ENCODE results near the gene OPCML. TPM values are rescaled to one million over a fixed set of nuclear protein-coding genes. Genes with fewer than 3 reads are reported as not detected.

OPCML gene
- total RNA-seq, 1 donor from 2014 or later: 1.2 TPM

DNA sequence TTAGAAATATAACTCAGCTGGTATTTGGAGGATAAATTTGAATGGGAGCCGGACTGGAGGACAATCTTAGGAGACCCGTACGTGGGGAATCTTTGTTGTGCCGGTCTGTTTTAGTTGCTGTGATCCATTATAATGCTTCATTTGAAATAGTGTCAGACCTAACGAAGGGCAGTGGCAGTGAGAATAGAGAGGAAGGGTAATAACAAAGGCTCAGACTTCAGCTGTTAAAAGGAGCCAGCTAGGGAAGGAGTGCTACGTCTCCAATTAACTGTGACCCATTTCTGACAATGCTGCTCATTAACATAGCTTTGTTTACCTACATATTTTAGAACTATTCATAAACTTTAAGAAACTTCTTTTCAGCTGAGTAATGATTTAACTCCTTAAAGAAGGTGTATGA, 246.9 kb downstream of the OPCML start:
- H3K27ac Mint-ChIP-seq (ENCODE audit: unreplicated experiment): peak overlapping the region; percentile 53
- TF ChIP-seq, protein P1, sequence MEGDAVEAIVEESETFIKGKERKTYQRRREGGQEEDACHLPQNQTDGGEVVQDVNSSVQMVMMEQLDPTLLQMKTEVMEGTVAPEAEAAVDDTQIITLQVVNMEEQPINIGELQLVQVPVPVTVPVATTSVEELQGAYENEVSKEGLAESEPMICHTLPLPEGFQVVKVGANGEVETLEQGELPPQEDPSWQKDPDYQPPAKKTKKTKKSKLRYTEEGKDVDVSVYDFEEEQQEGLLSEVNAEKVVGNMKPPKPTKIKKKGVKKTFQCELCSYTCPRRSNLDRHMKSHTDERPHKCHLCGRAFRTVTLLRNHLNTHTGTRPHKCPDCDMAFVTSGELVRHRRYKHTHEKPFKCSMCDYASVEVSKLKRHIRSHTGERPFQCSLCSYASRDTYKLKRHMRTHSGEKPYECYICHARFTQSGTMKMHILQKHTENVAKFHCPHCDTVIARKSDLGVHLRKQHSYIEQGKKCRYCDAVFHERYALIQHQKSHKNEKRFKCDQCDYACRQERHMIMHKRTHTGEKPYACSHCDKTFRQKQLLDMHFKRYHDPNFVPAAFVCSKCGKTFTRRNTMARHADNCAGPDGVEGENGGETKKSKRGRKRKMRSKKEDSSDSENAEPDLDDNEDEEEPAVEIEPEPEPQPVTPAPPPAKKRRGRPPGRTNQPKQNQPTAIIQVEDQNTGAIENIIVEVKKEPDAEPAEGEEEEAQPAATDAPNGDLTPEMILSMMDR (conservative IDR thresholded peaks at IDR 0.05): no peak
- no peaks in the 10 kb centered on the region for H3K27me3 Mint-ChIP-seq (ENCODE audit: low read depth)

DNA sequence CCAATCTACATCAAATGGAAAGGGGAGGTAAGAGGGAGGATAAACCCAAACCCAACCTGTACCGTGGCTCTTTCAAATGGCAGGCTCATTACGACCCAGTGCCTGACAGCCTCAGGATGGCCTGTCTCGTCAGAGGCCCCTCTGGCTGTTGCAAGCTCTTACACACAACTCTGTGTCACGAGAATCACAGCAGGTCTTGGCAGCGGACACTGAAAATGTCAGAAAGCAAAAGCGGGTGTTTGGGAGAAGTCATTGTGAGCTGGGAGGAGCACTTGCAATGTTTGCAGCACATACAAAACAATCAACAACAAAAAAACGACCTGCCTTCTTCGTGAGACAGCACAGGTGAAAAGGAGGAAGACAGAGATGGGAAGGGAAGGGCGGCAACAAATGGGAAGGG, 248.1 kb downstream of the OPCML start:
- H3K27ac Mint-ChIP-seq (ENCODE audit: unreplicated experiment): no peak overlapping the region
- no peak overlapping the region for H3K4me3 Mint-ChIP-seq
- TF ChIP-seq, protein P1 (conservative IDR thresholded peaks at IDR 0.05): no peak
- DNase-seq (ENCODE audit: low read depth, low spot score): no peak
- H3K4me1 Mint-ChIP-seq: peaks cover 14% of the 10 kb centered on the region
- H3K36me3 Mint-ChIP-seq (ENCODE audit: low read depth): no peaks in the 10 kb centered on the region
- H3K9me3 Mint-ChIP-seq: peaks cover 5% of the 10 kb centered on the region
- no peaks in the 10 kb centered on the region for H3K27me3 Mint-ChIP-seq (ENCODE audit: low read depth)

More for the DNA sequence above, 246.9 kb downstream of the OPCML start:
- no peaks in the 10 kb centered on the region for H3K36me3 Mint-ChIP-seq (ENCODE audit: low read depth)
- no peak for DNase-seq (ENCODE audit: low read depth, low spot score)
- no peak overlapping the region for H3K4me3 Mint-ChIP-seq
- peaks cover 14% of the 10 kb centered on the region for H3K4me1 Mint-ChIP-seq
- peaks cover 5% of the 10 kb centered on the region for H3K9me3 Mint-ChIP-seq

DNA sequence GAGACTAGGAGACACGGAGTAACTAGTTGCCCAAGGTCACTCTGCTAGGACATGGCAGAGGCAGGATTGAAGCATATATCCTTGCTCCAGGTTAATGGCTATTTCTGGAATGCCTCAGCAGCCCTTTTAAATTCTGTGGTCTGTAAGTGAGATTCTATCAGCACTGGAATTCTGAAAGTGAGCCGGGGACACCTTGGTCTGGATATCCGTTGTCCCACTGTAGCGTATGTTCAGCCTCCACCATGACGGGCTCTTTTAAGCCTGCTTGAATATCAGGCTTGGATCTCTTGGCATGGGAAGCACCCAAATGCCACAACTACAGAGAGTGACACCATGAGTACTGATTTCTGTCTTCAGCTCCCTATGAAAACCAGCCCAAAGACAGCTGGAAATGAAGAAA, 254.4 kb downstream of the OPCML start:
- H3K36me3 Mint-ChIP-seq (ENCODE audit: low read depth): no peaks in the 10 kb centered on the region
- H3K9me3 Mint-ChIP-seq: peaks cover 2% of the 10 kb centered on the region
- no peak overlapping the region for H3K27ac Mint-ChIP-seq (ENCODE audit: unreplicated experiment)
- H3K4me1 Mint-ChIP-seq: no peaks in the 10 kb centered on the region
- DNase-seq (ENCODE audit: low read depth, low spot score): no peak
- no peak overlapping the region for H3K4me3 Mint-ChIP-seq
- H3K27me3 Mint-ChIP-seq (ENCODE audit: low read depth): no peaks in the 10 kb centered on the region
- TF ChIP-seq, protein P1 (conservative IDR thresholded peaks at IDR 0.05): no peak

DNA sequence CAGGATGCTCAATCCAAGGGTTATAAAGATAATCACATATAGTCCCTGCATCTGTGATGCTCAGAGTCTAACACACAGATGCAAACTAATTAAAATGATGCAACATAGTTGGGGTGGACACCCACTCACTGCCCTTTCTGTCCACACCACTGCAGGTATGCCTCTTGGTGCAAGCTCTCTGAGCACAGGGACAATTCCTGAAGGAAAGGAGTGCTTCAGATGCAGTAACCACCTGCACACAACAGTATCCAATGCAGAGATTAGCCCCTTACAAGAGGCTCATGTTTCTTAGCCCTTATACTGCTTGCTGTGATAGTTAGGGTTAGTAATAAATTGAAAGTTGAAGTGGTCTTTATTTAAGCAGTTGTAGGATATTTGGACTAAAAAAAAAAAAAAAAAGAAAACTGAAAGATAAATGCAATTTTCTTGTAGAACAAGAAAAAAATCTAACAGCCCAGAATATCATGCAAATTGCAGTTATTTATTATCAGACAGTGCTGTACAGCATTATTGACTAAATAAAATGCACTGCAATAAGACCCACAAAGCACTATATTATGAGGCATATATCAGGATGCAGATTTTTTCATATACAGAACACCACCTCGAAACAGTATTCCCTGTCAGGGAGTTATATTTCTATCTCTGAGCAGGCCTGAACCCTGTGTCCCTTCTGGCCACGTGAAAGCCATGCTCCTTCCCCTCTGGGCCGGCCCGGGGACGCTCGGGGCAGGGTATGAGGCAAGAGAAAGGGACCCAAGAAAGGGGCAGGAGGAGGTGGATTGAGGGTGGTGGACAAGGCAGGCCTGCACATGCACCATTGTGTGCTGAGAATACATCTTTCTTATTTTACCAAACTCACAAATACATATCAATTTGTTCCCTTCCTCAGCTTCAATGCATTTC, 260.2 kb downstream of the OPCML start:
- Mint-ChIP-seq H3K27me3 (ENCODE audit: low read depth) (no peaks in the 10 kb centered on the region), H3K36me3 (ENCODE audit: low read depth) (no peaks in the 10 kb centered on the region), H3K9me3 (no peaks in the 10 kb centered on the region), H3K4me3 (no peak overlapping the region), H3K4me1 (no peaks in the 10 kb centered on the region), H3K27ac (ENCODE audit: unreplicated experiment) (no peak overlapping the region)
- TF ChIP-seq, protein P1 (conservative IDR thresholded peaks at IDR 0.05): no peak
- DNase-seq (ENCODE audit: low read depth, low spot score): no peak

DNA sequence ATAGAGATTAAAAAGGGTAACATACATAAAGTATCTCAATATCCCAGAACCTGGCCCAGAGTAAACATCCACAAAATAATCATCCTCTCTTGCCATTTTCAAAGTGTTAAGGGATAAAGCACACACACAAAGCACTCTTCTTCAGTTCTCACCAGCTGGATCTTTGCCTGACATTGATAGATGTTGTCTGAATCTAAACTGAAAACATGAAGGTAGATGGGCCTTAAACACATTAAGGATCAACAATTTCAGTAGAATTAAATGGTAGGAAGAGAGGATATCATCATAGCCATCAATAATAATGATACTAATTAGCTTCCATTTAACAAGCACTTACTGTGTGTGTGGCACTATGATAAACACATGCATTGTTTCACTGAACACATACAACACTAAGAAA, 261.1 kb downstream of the OPCML start:
- H3K4me3 Mint-ChIP-seq: no peak overlapping the region

More for the DNA sequence above, 261.1 kb downstream of the OPCML start:
- H3K9me3 Mint-ChIP-seq: no peaks in the 10 kb centered on the region
- H3K36me3 Mint-ChIP-seq (ENCODE audit: low read depth): no peaks in the 10 kb centered on the region
- no peak overlapping the region for H3K27ac Mint-ChIP-seq (ENCODE audit: unreplicated experiment)
- TF ChIP-seq, protein P1 (conservative IDR thresholded peaks at IDR 0.05): no peak
- DNase-seq (ENCODE audit: low read depth, low spot score): no peak
- H3K4me1 Mint-ChIP-seq: no peaks in the 10 kb centered on the region
- H3K27me3 Mint-ChIP-seq (ENCODE audit: low read depth): no peaks in the 10 kb centered on the region

Measured in neural crest cell (in vitro differentiated cells).